Spinal cord (tissue), 10 donors: ENCODE results near the gene TNIK. TPM values are rescaled to one million over a fixed set of nuclear protein-coding genes. Genes with fewer than 3 reads are reported as not detected.

ENCODE experiments used
- DNase-seq, 6 donors: peaks; one replicate each; pipeline versions ENCODE4 v3.0.0 to v3.0.0-alpha.2; 2013 to 2015; ENCODE audit warnings: low spot score in 6 of 6, low read depth in 4 of 6
- H3K27ac ChIP-seq: one replicate; pipeline ENCODE4 v1.5.1; 2013; ENCODE audit warnings: low read depth, low read length, control low read depth
- H3K27me3 ChIP-seq: one replicate; pipeline ENCODE4 v1.6.1; 2013; ENCODE audit warnings: low read length; ENCODE audit not compliant: control insufficient read depth, insufficient read depth
- H3K36me3 ChIP-seq: one replicate; pipeline ENCODE4 v1.6.1; 2013; ENCODE audit warnings: low read length; ENCODE audit not compliant: control insufficient read depth, insufficient read depth
- H3K4me1 ChIP-seq: one replicate; pipeline ENCODE4 v1.6.1; 2013; ENCODE audit warnings: low read length; ENCODE audit not compliant: control insufficient read depth, insufficient read depth
- H3K4me3 ChIP-seq: one replicate; pipeline ENCODE4 v1.5.1; 2013; ENCODE audit warnings: low read depth, low read length, control low read depth
- H3K9me3 ChIP-seq: one replicate; pipeline ENCODE4 v1.6.1; 2013; ENCODE audit warnings: low read length; ENCODE audit not compliant: control insufficient read depth, insufficient read depth
- WGBS: methylation state at CpG from one replicate; pipeline ENCODE4 v1.1.5; 2013; ENCODE audit warnings: missing lambda C conversion rate; ENCODE audit not compliant: insufficient coverage; 5-methylcytosine and 5-hydroxymethylcytosine counted together
- polyA plus RNA-seq, 2 donors: library from polyadenylated mRNA; unstranded; fragments of 120-200 nt; gene quantifications; one replicate each; pipeline ENCODE4 v1.2.1, GENCODE V29; 2013; ENCODE audit not compliant: insufficient read length in 2 of 2
- total RNA-seq, 2 donors: library from RNA; depleted of rRNA in 1 of 2; stranded (reverse); fragments of 120-200 nt in 1 of 2; fragments of >200 nt in 1 of 2; gene quantifications; one replicate each; pipeline versions ENCODE4 v1.2.3 to v1.2.4, GENCODE V29; 2013 to 2014
- donor health status: healthy.

TNIK gene
- total and polyA plus RNA-seq, 4 donors = 38.3 to 105 (median 88.5) TPM

DNA sequence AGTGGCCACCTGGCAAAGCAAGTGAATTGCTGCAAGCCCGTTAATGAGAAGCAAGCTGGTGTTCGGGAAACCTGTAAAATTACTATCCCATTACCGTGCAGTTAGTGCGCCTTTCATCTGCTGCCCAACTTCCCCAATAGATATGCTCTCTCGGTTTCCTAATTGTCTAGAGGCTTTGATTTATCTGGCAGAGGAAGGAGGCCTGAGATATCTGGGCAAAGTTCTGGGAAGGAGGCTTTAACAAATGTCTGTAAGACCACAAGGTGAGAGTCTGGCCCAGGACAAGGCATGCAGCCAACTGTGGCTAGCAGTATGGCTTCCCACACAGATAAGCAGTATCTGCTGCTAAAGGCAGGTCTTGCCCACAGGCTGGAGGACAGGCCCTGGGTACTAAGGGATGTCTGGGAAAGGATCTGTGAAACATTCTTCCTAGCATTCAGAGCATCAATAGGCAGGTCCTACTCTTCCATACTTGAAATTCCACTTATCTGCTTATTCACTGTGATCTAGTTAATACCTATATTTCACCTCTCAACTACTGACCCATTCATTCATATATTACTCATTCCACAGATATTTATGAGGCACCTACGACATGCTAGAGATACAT is 303.7 kb downstream of the TNIK start:
- Histone ChIP-seq H3K36me3 (peaks cover 27% of the 10 kb centered on the region), H3K4me1 (peaks cover 4% of the 10 kb centered on the region), H3K27me3 (no peaks in the 10 kb centered on the region), H3K27ac (no peak overlapping the region), H3K4me3 (no peak overlapping the region), H3K9me3 (no peaks in the 10 kb centered on the region)
- DNase-seq = peak in 1 of 6 donors; percentile 63
- WGBS = 55% methylated on average over 2 of the region's 6 CpGs

DNA sequence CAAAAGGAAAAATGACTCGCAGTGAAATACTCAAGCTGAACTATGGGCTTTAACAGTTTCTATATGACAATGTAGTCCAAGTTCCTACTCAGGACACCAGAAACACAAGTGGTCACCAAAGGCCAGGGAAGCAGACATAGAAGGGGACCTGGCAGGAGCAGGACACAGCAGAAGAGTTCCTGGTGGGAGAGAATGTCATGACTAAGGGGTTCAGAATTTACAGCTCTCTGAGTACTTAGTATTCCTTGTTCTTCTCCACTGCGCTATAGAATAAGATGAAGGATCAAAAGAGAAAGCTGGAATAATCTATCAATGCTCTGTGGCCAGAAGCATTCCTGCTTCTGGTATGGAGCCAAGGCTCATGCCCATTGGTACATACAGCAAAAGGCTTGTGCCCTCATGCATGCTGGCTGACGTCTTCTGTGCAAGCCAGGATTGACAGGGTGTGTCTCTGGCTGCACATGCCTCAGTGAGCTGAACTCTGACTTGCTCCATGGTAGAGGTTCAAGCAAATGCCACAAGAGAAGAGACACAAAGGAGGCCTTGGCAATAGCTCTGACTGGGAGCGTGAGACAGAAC is 305.0 kb downstream of the TNIK start:
- no peaks in the 10 kb centered on the region for H3K9me3 ChIP-seq
- 48% methylated on average over 2 of the region's 4 CpGs for WGBS
- peak overlapping the region; percentile 43 for H3K27ac ChIP-seq
- peaks cover 27% of the 10 kb centered on the region for H3K36me3 ChIP-seq
- H3K4me3 ChIP-seq = no peak overlapping the region
- peaks cover 4% of the 10 kb centered on the region for H3K4me1 ChIP-seq
- H3K27me3 ChIP-seq = no peaks in the 10 kb centered on the region
- DNase-seq = no peak

GRCh38 chr3:171150945-171151344 is 309.3 kb downstream of the TNIK start:
- Histone ChIP-seq H3K27ac (no peak overlapping the region), H3K27me3 (no peaks in the 10 kb centered on the region), H3K9me3 (no peaks in the 10 kb centered on the region), H3K4me1 (no peaks in the 10 kb centered on the region), H3K36me3 (peaks cover 10% of the 10 kb centered on the region), H3K4me3 (no peak overlapping the region)
- WGBS = no CpG with 5 or more reads among the region's 2 CpGs
- DNase-seq = no peak

- H3K27ac ChIP-seq = no peak overlapping the region
- H3K4me3 ChIP-seq = no peak overlapping the region
- H3K9me3 ChIP-seq = no peaks in the 10 kb centered on the region
- H3K27me3 ChIP-seq = no peaks in the 10 kb centered on the region
- peaks cover 15% of the 10 kb centered on the region for H3K36me3 ChIP-seq
- 78% methylated on average over 6 of the region's 7 CpGs for WGBS
- H3K4me1 ChIP-seq = no peaks in the 10 kb centered on the region
- peak in 1 of 6 donors; percentile 62 for DNase-seq
Measured at GRCh38 chr3:171149526-171150116, 310.6 kb downstream of the TNIK start.

- Histone ChIP-seq H3K4me3 (no peak overlapping the region), H3K4me1 (peaks cover 3% of the 10 kb centered on the region), H3K27ac (no peak overlapping the region), H3K27me3 (no peaks in the 10 kb centered on the region), H3K9me3 (no peaks in the 10 kb centered on the region), H3K36me3 (peaks cover 9% of the 10 kb centered on the region)
- 93% methylated on average over 2 of the region's 3 CpGs for WGBS
- DNase-seq = no peak
Measured at GRCh38 chr3:171145798-171146197, 314.4 kb downstream of the TNIK start.

- no CpG with 5 or more reads among the region's 5 CpGs for WGBS
- Histone ChIP-seq H3K27ac (no peak overlapping the region), H3K9me3 (no peaks in the 10 kb centered on the region), H3K27me3 (no peaks in the 10 kb centered on the region), H3K36me3 (peaks cover 17% of the 10 kb centered on the region), H3K4me3 (no peak overlapping the region), H3K4me1 (peaks cover 6% of the 10 kb centered on the region)
- peak in 2 of 6 donors; percentile 46 to 68 for DNase-seq
Measured at GRCh38 chr3:171142985-171143384, 317.2 kb downstream of the TNIK start.

DNA sequence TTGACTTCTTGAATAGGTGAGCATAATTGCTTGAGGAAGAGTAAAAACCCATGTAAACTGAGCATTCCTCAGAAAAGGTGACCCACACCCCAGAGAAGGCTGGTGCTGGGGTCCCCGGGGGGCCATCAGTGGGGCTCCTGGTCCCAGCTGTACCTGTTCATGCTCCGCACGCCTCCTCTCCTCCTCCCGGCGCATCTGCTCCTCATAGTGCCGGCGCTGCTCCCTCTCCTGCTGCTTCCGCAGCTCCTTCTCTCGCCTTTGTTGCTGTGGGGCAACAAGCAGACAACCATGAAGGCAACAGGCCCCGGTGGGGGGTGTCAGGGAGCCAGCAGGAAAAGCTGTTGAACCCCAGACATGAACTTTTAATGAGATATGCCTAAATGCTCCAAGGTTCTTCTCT is 320.0 kb downstream of the TNIK start:
- DNase-seq = peak in 1 of 6 donors; percentile 59
- 82% methylated on average over 10 of the region's 10 CpGs for WGBS
- H3K4me1 ChIP-seq = peaks cover 6% of the 10 kb centered on the region
- no peaks in the 10 kb centered on the region for H3K9me3 ChIP-seq
- no peak overlapping the region for H3K4me3 ChIP-seq
- H3K27me3 ChIP-seq = no peaks in the 10 kb centered on the region
- no peak overlapping the region for H3K27ac ChIP-seq
- H3K36me3 ChIP-seq = peaks cover 15% of the 10 kb centered on the region

- no peaks in the 10 kb centered on the region for H3K9me3 ChIP-seq
- H3K4me3 ChIP-seq = no peak overlapping the region
- peaks cover 3% of the 10 kb centered on the region for H3K4me1 ChIP-seq
- no peaks in the 10 kb centered on the region for H3K27me3 ChIP-seq
- WGBS = 80% methylated on average over 1 of the region's 2 CpGs
- H3K36me3 ChIP-seq = peaks cover 13% of the 10 kb centered on the region
- H3K27ac ChIP-seq = no peak overlapping the region
- DNase-seq = no peak
Measured at GRCh38 chr3:171138027-171138426, 322.2 kb downstream of the TNIK start.

DNA sequence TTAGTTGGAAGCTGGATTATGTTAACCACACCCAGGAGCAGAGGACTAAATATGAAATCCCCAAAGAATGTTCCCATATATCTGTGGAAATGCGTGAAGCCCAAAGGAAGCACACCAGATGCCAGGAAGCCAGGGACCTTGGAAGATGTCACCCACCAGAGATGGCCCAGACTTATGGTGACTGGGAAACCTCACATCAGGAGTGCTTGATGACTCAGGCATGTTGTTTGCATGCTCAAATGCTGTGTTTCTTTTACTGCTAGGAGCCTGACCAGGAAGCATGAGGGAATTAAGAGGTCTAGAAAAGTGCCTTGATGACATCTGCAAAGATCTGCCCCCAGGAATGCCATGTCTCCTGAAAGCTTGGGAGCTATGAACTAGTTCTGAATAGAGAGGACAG is 324.7 kb downstream of the TNIK start:
- H3K27me3 ChIP-seq = no peaks in the 10 kb centered on the region
- 100% methylated on average over 1 of the region's 1 CpG for WGBS
- no peak for DNase-seq
- H3K27ac ChIP-seq = no peak overlapping the region
- H3K4me3 ChIP-seq = no peak overlapping the region
- H3K36me3 ChIP-seq = peaks cover 13% of the 10 kb centered on the region
- H3K9me3 ChIP-seq = no peaks in the 10 kb centered on the region
- peaks cover 3% of the 10 kb centered on the region for H3K4me1 ChIP-seq
